ENCODE results near the gene CACNB2. TPM values are rescaled to one million over a fixed set of nuclear protein-coding genes. Genes with fewer than 3 reads are reported as not detected.

Gene CACNB2
- total and polyA plus RNA-seq, 2 donors (not counting 3 experiments of a cell fraction or from before 2014, with no cell fraction given): not detected

- no peak overlapping the region for H2AFZ ChIP-seq (ENCODE audit: low read depth, low read length)
- TF ChIP-seq POLR2A (IDR thresholded peaks at IDR 0.05; ENCODE audit: low read depth, low read length) (no peak), JUN (IDR thresholded peaks at IDR 0.05; ENCODE audit: borderline replicate concordance, insufficient read depth, insufficient read length, low read depth) (no peak), CTCF (IDR thresholded peaks at IDR 0.05; ENCODE audit: extremely low read depth in 1 of 2, insufficient read depth in 1 of 2, low read depth in 1 of 2, low read length in 2 of 2) (no peak), MYC (IDR thresholded peaks at IDR 0.05; ENCODE audit: low read depth, low read length) (no peak)
- no peaks in the 10 kb centered on the region for H3K9me3 ChIP-seq (replicated peaks; ENCODE audit: control insufficient read depth, insufficient read depth, low read length)
- intact Hi-C loops (cut with micrococcal nuclease) (no loop called here), dilution Hi-C loops (cut with MboI; ENCODE audit: extremely low pct_ligation_motif_present, low sequenced_read_pairs) (no loop called here)
- H3K4me3 ChIP-seq (replicated peaks in 1 of 3; ENCODE audit: insufficient read depth in 1 of 3, low read depth in 1 of 3, low read length in 3 of 3): no peak overlapping the region
- no TSS peak for BruUV-seq (replicated peaks)
- POLR2A ChIA-PET: no interaction called here
- H3K9ac ChIP-seq (replicated peaks; ENCODE audit: extremely low read depth, insufficient read depth, low read length): no peak overlapping the region
- no peaks in the 10 kb centered on the region for H3K27me3 ChIP-seq (ENCODE audit: control insufficient read depth in 2 of 2, insufficient read depth in 2 of 2, low read length in 2 of 2)
- H3K36me3 ChIP-seq (ENCODE audit: control insufficient read depth in 2 of 2, extremely low read depth in 1 of 2, insufficient read depth in 2 of 2, low read length in 2 of 2): no peaks in the 10 kb centered on the region
- no peaks in the 10 kb centered on the region for H4K20me1 ChIP-seq (replicated peaks; ENCODE audit: control insufficient read depth, extremely low read depth, insufficient read depth, low read length)
- no peaks in the 10 kb centered on the region for H3K9me1 ChIP-seq (replicated peaks; ENCODE audit: control insufficient read depth, extremely low read depth, insufficient read depth, low read length)
- no peak overlapping the region for H3K27ac ChIP-seq (ENCODE audit: insufficient read depth, low read depth, low read length)
- no peak overlapping the region for H3K4me2 ChIP-seq (ENCODE audit: insufficient read depth, low read length)
- H3K79me2 ChIP-seq (ENCODE audit: control insufficient read depth, insufficient read depth, low read length): no peaks in the 10 kb centered on the region
- CTCF ChIA-PET: no interaction called here
- DNase-seq (ENCODE audit: low read depth, low spot score) (no peak), FAIRE-seq (no peak)
- H3K4me1 ChIP-seq (ENCODE audit: control insufficient read depth, extremely low read depth, insufficient read depth, low read length): no peaks in the 10 kb centered on the region
Measured at GRCh38 chr10:18551473-18551872, 411.2 kb downstream of the CACNB2 start.

DNA sequence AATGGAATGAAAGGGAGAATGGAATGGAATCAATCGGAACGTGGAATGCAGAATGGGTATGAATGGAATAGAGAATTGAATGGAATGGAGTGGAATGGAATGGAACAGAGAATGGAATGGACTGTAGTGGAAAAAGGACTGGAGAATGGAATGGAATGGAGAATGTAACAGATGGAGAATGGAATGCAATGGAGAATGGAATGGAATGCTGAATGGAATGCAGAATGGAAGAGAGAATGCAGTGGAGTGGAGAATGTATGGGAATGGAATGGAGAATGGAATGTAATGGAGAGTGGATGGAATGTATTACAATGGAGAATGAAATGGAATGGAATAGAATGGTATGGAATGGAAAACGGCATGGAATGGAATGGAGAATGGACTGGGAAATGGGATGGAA, 414.3 kb downstream of the CACNB2 start:
- Histone ChIP-seq H3K4me1 (ENCODE audit: control insufficient read depth, extremely low read depth, insufficient read depth, low read length) (no peaks in the 10 kb centered on the region), H3K79me2 (ENCODE audit: control insufficient read depth, insufficient read depth, low read length) (no peaks in the 10 kb centered on the region), H2AFZ (ENCODE audit: low read depth, low read length) (no peak overlapping the region), H3K27me3 (ENCODE audit: control insufficient read depth in 2 of 2, insufficient read depth in 2 of 2, low read length in 2 of 2) (no peaks in the 10 kb centered on the region), H4K20me1 (replicated peaks; ENCODE audit: control insufficient read depth, extremely low read depth, insufficient read depth, low read length) (no peaks in the 10 kb centered on the region), H3K9ac (replicated peaks; ENCODE audit: extremely low read depth, insufficient read depth, low read length) (no peak overlapping the region), H3K27ac (ENCODE audit: insufficient read depth, low read depth, low read length) (no peak overlapping the region), H3K9me3 (replicated peaks; ENCODE audit: control insufficient read depth, insufficient read depth, low read length) (no peaks in the 10 kb centered on the region), H3K4me2 (ENCODE audit: insufficient read depth, low read length) (no peak overlapping the region), H3K4me3 (replicated peaks in 1 of 3; ENCODE audit: insufficient read depth in 1 of 3, low read depth in 1 of 3, low read length in 3 of 3) (no peak overlapping the region), H3K9me1 (replicated peaks; ENCODE audit: control insufficient read depth, extremely low read depth, insufficient read depth, low read length) (no peaks in the 10 kb centered on the region), H3K36me3 (ENCODE audit: control insufficient read depth in 2 of 2, extremely low read depth in 1 of 2, insufficient read depth in 2 of 2, low read length in 2 of 2) (no peaks in the 10 kb centered on the region)
- BruUV-seq (replicated peaks): no TSS peak
- intact Hi-C loops (cut with micrococcal nuclease) (no loop called here), dilution Hi-C loops (cut with MboI; ENCODE audit: extremely low pct_ligation_motif_present, low sequenced_read_pairs) (no loop called here)
- DNase-seq (ENCODE audit: low read depth, low spot score): no peak
- ChIA-PET CTCF (no interaction called here), POLR2A (no interaction called here)
- TF ChIP-seq JUN (IDR thresholded peaks at IDR 0.05; ENCODE audit: borderline replicate concordance, insufficient read depth, insufficient read length, low read depth): no peak
- TF ChIP-seq FOS (IDR thresholded peaks at IDR 0.05; ENCODE audit: borderline replicate concordance, insufficient read depth, low read length): no peak
- TF ChIP-seq CTCF (IDR thresholded peaks at IDR 0.05; ENCODE audit: extremely low read depth in 1 of 2, insufficient read depth in 1 of 2, low read depth in 1 of 2, low read length in 2 of 2): no peak
- TF ChIP-seq MYC (IDR thresholded peaks at IDR 0.05; ENCODE audit: low read depth, low read length): no peak
- TF ChIP-seq POLR2A (IDR thresholded peaks at IDR 0.05; ENCODE audit: low read depth, low read length): no peak
- TF ChIP-seq, protein P1, sequence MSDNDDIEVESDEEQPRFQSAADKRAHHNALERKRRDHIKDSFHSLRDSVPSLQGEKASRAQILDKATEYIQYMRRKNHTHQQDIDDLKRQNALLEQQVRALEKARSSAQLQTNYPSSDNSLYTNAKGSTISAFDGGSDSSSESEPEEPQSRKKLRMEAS (IDR thresholded peaks at IDR 0.05; ENCODE audit: insufficient read depth, insufficient read length): no peak
- TF ChIP-seq EZH2 (IDR thresholded peaks at IDR 0.05; ENCODE audit: borderline replicate concordance, low read depth, low read length, severe bottlenecking): no peak
- TF ChIP-seq POLR2AphosphoS5 (IDR thresholded peaks at IDR 0.05; ENCODE audit: insufficient read depth, low read depth, low read length): no peak
- no peak for FAIRE-seq

Measured in endothelial cell of umbilical vein (primary cell).